GM19324 (cell line): ENCODE data around the gene SHD.

ENCODE experiments used
- ATAC-seq: cut with Tn5 transposase; IDR thresholded peaks from one replicate; pipeline ENCODE4 v1.9.1; 2021; ENCODE audit warnings: mild to moderate bottlenecking, moderate library complexity; ENCODE audit not compliant: unreplicated experiment, low FRiP score

Gene SHD

GRCh38 chr19:4295972-4296771 lies 17.1 kb downstream of the SHD start:
- ATAC-seq, result no peak

- ATAC-seq, result no peak
These were observed 19.1 kb downstream of the SHD start for GRCh38 chr19:4297901-4298809.

DNA sequence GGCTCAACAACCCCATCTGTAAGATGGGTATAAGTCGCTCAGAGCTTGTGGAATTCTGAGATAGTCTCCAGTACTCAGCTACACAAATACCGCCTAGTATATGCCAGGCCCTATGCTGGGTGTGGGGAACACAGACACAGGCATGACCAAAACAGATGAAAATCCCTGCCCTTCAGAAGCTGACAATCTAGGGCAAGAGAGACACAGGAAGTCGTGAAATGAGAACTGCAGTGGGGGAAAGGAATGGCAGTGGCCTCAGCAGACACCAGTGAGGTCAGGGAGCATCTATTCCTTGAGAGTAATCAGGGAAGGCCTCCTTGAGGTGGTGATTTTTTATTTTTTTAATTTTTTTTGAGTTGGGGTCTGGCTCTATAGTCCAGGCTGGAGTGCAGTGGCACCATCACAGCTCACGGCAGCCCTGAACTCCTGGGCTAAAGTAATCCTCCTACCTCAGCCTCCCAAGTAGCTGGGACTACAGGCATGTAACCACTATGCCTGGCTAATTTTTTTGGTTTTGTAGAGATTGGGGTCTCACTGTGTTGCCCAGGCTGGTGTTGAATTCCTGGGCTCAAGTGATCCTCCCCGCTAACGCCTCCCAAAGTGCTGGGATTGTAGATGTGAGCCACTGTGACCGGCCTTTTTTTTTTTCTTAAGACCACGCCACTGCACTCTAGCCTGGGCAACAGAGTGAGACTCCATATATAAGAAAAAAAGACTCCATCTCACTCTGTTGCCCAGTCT lies 19.9 kb downstream of the SHD start:
- no peak for ATAC-seq

DNA sequence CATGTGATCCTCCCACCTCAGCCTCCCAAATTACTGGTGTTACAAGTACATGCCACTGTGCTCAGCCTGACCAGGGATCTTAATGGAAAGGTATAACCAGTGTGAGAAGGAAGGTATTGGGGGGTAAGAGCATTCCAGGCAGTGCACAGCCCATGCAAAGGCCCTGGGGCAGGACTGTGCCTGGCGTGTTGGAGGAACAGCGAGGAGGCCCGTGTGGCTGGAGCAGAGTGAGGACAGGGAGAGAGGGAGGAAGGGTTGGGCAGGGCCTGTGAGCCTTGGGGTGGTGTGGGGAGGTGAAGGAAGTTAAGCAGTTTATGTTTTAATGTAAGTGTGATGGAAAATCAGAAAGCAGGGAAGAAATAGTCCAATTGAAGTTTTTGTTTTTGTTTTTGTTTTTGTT lies 21.5 kb downstream of the SHD start:
- no peak for ATAC-seq

GRCh38 chr19:4301590-4302242 lies 22.6 kb downstream of the SHD start:
- ATAC-seq, result no peak

DNA sequence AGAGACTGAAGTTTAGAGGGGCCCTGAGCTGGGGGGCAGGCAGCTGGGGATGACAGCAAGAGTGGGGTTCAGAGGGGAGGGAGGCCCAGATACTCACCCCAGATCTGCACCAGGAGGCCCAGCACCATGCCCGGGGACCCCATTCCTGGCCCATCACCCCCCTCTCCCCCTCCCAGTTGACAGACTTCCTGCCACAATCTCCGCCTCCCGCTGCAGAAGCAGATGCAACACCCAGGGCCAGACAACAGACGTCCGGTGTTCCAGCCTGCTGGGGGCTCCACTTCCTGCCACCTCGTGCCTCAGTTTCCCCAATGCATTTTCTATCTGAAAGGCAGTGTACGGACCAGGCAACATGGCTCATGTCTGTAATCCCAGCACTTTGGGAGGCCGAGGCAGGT lies 23.2 kb downstream of the SHD start, which contains the start of gene TMIGD2:
Gene TMIGD2, minus strand, starts transcription at position 147 of the 398 bp plus-strand sequence. Its CDS starts 4 bp downstream, at position 143.
- ATAC-seq, result no peak

GRCh38 chr19:4303819-4304537 lies 24.9 kb downstream of the SHD start:
- ATAC-seq, result no peak

GRCh38 chr19:4304538-4305256 lies 25.6 kb downstream of the SHD start, which contains the start of gene FSD1:
Gene FSD1 (plus strand): TSS chr19:4304598. CDS start chr19:4304747, 149 bp downstream.
- ATAC-seq, result no peak

- ATAC-seq, result no peak
These were observed 26.2 kb downstream of the SHD start for GRCh38 chr19:4305257-4305612.

GRCh38 chr19:4305659-4306058 lies 26.6 kb downstream of the SHD start:
- ATAC-seq, result no peak

GRCh38 chr19:4310247-4311121 lies 31.4 kb downstream of the SHD start:
- ATAC-seq, result no peak

- no peak for ATAC-seq
These were observed 34.9 kb downstream of the SHD start for GRCh38 chr19:4313847-4314490.

DNA sequence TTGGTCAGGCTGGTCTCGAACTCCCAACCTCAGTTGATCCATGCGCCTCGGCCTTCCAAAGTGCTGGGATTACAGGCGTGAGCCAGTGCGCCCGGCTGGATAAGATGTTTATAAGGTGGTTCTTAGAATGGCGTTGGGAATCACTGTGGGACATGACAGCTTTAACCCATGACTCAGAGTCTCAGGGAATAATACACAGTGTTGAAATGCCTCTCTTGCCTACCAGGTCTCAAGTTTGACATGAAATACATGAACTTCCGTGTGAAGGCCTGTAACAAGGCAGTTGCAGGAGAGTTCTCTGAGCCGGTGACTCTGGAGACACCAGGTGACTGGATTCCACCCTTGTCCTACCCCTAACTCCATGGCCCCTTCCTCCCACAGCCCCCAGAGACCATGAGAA lies 37.9 kb downstream of the SHD start:
- ATAC-seq, result no peak

DNA sequence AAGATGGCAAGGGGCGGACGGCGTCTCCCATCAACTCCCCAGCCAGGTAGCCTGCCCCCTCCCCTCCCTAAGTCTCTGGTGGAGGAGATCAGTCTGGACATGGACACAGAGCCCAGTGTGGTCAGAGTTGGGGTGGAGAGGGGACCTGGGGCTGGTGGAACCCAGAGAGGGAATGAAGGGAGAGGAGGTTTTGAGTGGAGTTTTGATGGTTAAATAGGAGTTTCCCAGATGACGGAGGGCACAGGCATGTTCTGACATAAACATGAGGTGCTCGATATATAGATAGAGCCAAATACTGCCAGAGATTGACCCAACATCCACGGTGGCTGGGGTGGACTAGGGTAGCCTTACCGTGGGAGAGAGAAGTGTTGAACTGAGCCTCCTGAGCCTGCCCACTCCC lies 39.4 kb downstream of the SHD start:
- no peak for ATAC-seq

- no peak for ATAC-seq
These were observed 40.1 kb downstream of the SHD start for GRCh38 chr19:4319067-4319718.

DNA sequence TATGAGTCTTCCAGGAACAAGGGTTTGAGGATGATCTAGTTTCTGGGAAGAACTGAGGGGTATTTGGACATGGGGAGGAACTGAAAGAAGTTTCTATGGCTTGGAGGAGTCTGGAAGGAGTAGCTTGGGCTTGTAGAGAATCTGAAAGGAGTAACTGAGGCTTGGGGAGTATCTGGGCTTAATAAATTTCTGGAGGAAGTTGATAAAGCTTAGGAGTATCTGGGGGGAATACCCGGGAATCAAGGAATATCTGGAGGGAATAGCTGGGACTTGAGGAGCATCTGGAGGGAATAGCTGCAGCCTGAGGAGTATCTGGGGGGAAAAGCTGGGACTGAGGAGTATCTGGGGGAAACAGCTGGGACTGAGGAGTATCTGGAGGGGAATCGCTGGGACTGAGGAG lies 41.4 kb downstream of the SHD start:
- no peak for ATAC-seq
